HG02642 (cell line): ENCODE results near the gene TMEM178B.
"Not testable (repeated sequence)": the region's sequence is repeated elsewhere in the genome, so short reads cannot be mapped to it uniquely, and the experiment has no call there.

Experiments
- ATAC-seq: cut with Tn5 transposase; IDR thresholded peaks from one replicate; pipeline ENCODE4 v1.9.1; 2021; ENCODE audit warnings: mild to moderate bottlenecking; ENCODE audit not compliant: unreplicated experiment, poor library complexity

TMEM178B gene

DNA sequence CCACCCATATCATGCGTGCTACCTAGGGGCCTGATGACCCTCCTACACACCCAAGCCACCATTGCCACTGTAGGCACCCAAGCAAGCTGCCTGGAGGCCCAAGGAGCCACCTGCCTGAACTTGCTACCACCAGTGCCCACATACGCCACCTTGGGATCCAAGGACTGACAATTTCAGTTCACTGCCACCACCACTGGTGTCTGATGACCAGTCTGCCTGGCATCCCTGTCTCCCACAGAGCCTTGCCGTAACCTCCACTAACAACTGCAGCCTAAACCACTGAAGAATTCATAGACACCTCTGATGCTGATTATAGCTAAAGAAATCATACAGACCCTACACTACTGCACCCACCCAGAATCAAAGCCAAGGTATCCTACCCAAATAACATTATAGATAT is 58.8 kb downstream of the TMEM178B start:
- ATAC-seq, result no peak

DNA sequence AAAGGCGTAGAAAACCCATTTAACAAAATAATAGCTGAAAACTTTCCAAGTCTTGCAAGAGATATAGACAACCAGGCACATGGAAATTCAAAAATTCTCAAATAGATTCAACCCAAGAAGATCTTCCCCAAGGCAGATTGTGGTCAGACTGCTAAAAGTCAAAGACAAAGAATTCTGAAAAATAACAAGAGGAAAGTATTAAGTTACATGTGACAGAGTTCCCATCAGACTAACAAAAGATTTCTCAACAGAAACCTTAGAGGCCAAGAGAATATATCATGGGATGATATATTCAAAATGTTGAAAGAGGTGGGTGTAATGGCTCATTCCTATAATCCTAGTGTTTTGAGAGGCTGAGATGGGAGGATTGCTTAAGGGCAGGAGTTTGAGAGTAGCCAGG is 59.8 kb downstream of the TMEM178B start:
- ATAC-seq, result no peak

- no peak for ATAC-seq
These were observed 68.2 kb downstream of the TMEM178B start for GRCh38 chr7:141142058-141142457.

DNA sequence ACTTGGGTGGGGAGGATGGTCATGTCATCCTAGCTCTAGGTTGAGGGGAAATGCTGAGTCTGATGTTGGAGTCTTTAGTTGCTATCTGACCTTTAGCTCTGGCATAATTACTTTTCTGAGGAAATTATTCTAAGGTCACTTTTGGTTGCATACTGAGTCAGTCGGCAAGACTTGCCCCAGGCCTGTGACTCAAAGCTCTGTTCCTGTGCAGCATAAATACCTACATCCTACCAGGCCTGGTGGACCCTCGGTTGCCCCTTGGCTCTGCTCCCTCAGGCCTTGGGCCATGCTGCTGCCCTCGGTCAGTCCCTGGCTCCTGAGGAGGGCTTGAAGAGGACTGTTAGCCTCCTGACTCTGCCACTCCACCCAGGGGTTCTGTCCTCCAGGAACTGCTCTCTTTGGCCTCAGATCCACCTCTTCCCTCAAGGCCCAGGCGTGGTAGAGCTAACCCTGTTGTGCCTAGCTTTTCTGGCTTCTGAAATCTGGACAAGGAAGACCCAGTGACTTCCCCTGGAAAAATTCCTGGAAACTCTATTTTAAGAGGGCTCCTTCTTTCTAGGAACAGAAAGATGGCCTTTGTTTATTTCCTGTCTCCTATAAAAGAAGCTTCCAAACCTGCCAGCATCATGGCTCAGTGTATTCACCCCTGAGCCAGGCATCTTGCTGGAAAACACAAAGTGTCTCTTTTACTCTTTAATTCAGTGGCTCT is 71.2 kb downstream of the TMEM178B start:
- no peak for ATAC-seq

DNA sequence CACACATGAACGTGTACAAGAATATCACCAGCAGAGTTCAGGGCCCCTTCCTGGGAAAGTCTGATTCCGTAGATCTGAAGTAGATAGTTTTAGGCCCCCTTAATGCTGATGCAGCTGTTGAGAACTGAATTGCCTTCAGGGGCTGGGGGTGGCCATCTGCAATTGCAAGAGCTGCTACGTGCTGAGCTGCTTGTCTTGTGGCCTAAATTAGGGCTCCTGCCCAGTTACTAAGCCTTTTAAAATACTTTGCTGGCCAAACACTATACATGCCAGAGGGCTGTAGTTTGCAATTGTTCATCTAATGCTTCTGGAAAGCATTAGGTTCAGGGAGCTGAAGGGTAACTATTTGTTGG is 71.7 kb downstream of the TMEM178B start:
- no peak for ATAC-seq

- ATAC-seq, result no peak
These were observed 73.6 kb downstream of the TMEM178B start for GRCh38 chr7:141147482-141147881.

DNA sequence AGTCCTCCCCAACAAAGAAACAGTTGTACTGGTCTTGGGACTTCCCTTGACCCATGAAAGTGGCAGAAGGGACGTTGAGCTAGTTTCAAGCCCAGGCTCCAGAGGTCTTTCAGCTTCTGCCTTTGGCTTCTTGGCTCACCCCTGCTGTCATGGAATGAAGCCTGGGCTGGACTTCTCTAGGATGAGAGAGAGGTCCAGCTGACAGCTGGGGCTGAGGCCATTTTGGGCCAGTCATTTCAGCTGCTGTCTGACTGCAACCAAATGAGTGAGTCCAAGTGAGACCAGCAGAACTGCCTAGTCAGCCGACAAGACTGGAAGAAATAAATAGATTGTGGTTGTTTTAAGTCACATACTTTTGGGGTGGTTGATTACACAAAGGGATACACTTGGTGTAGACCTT is 76.6 kb downstream of the TMEM178B start:
- ATAC-seq, result no peak

DNA sequence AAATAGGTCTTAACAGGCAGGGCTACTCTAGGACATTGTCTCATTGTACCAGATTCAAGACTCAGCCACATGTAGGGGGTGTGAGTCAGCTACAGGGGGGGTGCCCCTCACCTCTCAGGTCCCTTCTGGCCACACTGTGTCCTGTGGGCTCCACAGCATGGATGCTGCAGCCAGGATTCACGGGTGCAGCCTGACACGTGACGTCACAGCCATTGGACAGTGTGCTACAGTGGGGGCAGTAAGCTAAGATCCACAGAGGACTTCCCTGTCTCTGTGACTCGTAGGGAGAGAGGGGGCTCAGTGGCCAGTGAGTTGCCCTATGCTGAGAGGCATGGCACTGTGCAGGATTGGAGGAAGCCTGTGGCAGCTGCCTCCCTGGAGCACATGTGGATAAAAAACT is 77.9 kb downstream of the TMEM178B start:
- ATAC-seq, result no peak

GRCh38 chr7:141153231-141153630 is 79.4 kb downstream of the TMEM178B start:
- ATAC-seq, result no peak

DNA sequence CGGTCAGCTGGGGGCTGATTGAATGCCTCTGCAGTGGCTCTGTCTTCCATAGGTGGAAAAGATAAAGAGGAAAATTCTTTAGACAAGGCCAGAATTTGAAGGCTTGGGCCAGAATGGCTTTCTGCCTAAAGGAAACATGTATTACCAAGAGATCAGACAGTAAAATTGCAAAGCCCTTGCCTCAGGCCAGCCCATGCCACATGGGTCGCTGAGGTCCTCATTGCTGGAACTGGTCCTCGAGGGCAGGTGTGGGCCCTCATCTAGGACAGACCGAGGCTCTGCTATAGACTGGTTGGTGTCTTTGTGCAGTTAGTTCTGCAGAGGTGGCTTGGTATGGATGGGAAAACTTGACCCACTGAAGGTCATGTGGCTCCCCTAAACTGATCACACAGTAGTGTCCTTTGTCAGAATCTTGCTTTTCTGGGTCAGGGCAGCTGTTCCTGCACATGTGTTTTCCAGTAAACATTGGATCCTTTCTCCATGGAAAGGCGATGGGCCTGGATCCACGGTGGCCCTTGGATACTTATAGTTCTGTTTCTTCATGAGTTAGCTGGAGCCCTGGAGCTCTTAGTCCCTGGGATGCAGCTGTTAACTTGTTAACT is 80.4 kb downstream of the TMEM178B start:
- no peak for ATAC-seq

DNA sequence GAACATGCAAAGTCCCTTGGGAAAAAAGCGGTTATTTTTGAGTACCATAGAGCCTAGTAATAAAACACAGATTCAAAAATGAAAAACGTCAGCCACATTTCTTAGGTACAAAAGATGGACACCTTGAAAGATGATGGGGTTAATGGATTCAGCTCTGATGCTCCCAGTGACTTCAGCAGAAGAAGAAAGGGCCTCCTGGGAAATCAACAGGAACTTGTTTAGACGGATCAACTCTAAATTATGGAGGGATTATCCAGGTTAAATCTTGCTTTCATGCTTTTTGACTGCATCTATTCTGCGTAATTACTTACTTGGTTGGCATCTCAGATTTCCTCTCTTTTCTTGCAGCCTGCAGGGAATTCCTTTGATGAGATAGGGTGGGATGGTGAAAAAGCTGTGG is 82.5 kb downstream of the TMEM178B start:
- no peak for ATAC-seq

GRCh38 chr7:141157138-141157765 is 83.4 kb downstream of the TMEM178B start:
- no peak for ATAC-seq

- ATAC-seq, result no peak
These were observed 84.7 kb downstream of the TMEM178B start for GRCh38 chr7:141158561-141158960.

GRCh38 chr7:141160246-141160860 is 86.5 kb downstream of the TMEM178B start:
- ATAC-seq, result no peak

- no peak for ATAC-seq
These were observed 88.0 kb downstream of the TMEM178B start for GRCh38 chr7:141161550-141162535.

GRCh38 chr7:141165521-141165920 is 91.7 kb downstream of the TMEM178B start:
- ATAC-seq, result no peak

GRCh38 chr7:141166926-141167325 is 93.1 kb downstream of the TMEM178B start:
- no peak for ATAC-seq

DNA sequence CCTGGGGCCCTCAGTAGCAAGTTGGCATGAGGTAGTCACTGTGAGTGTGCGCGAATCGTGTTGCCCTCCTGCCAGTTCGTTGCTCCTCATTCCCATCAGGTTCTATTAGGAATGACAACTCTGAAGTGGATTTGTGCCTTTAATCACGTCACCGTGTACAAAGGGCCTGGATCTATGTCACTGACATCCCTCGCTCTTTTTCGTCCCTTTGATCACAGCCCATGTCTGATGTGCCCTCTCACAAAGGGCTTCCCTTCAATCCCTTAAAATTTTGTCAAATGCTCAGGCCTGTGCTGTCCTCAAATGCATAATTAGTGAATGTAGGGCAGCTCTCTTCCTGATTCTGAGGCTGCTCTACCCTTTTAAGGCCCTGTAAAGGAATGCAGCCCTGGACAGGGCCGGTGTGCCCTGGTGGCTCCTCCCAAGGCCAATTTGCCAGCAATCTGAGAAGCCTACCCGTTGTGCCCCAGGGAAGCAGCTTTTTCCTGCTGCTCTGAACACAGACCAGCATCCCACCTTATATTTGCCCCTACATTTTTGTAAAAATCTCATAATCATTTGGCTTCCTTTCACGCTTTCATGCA is 93.6 kb downstream of the TMEM178B start:
- ATAC-seq, result no peak

- not testable (repeated sequence) for ATAC-seq
These were observed 95.3 kb downstream of the TMEM178B start for GRCh38 chr7:141169157-141169556.

GRCh38 chr7:141175728-141176127 is 101.9 kb downstream of the TMEM178B start:
- not testable (repeated sequence) for ATAC-seq
